MCF 10A (cell line): ENCODE results near the gene ABLIM2. TPM values are rescaled to one million over a fixed set of nuclear protein-coding genes. Genes with fewer than 3 reads are reported as not detected.

Experiments used
- BruUV-seq: library from RNA; stranded (reverse); fragments of 400-500 nt; replicated peaks from 2 replicates; lab custom pipeline; 2021; lab: Mats Ljungman, UMichigan
- CTCF ChIA-PET: fragments of 300-600 bp; sonication (Branson Sonifier 250); formaldehyde crosslinking; extraction: SDS; loops from one replicate; lab custom pipeline; 2021; ENCODE audit warnings: antibody characterized with exemption, inconsistent platforms; lab: Yijun Ruan, JAX
- POLR2A ChIA-PET: fragments of 300-600, 350-650 bp; sonication (Branson Sonifier 250); formaldehyde crosslinking; extraction: SDS; loops from one replicate; lab custom pipeline; 2020; ENCODE audit warnings: antibody characterized with exemption, inconsistent platforms; lab: Yijun Ruan, JAX
- DNase-seq: peaks from one replicate; pipeline ENCODE4 v3.0.0-alpha.2; 2018; ENCODE audit not compliant: unreplicated experiment
- H3K27ac Mint-ChIP-seq: one replicate; pipeline ENCODE4 v1.8.0; 2022; ENCODE audit warnings: mild to moderate bottlenecking, low read depth, mixed read lengths; ENCODE audit not compliant: unreplicated experiment
- H3K27me3 Mint-ChIP-seq: one replicate; pipeline ENCODE4 v1.8.0; 2022; ENCODE audit warnings: mixed read lengths; ENCODE audit not compliant: insufficient read depth, unreplicated experiment
- H3K36me3 Mint-ChIP-seq: one replicate; pipeline ENCODE4 v1.8.0; 2022; ENCODE audit warnings: mild to moderate bottlenecking, moderate library complexity, mixed read lengths; ENCODE audit not compliant: insufficient read depth, unreplicated experiment
- H3K4me1 Mint-ChIP-seq: one replicate; pipeline ENCODE4 v1.8.0; 2022; ENCODE audit warnings: mixed read lengths; ENCODE audit not compliant: insufficient read depth, unreplicated experiment
- H3K4me3 Mint-ChIP-seq: one replicate; pipeline ENCODE4 v1.8.0; 2022; ENCODE audit warnings: mild to moderate bottlenecking, moderate library complexity, mixed read lengths; ENCODE audit not compliant: unreplicated experiment
- H3K9me3 Mint-ChIP-seq: one replicate; pipeline ENCODE4 v1.8.0; 2022; ENCODE audit warnings: mixed read lengths; ENCODE audit not compliant: unreplicated experiment
- CTCF ChIP-seq: fragments of 200-600 bp; IDR thresholded peaks from one replicate; pipeline ENCODE4 v1.8.0; 2022; ENCODE audit warnings: antibody characterized with exemption, mild to moderate bottlenecking; ENCODE audit not compliant: unreplicated experiment
- intact Hi-C: fragments of 100-400 bp; cut with micrococcal nuclease; formaldehyde crosslinking; loops from 2 replicates; pipeline ENCODE4 v1.14.1; 2022
- total RNA-seq: library from RNA; stranded (reverse); gene quantifications from 2 replicates; pipeline ENCODE4 v1.2.3, GENCODE V29; 2022

Gene ABLIM2
- total RNA-seq, 1 experiment from 2014 or later: 5.3 TPM

- peaks cover 21% of the 10 kb centered on the region for H3K4me1 Mint-ChIP-seq
- H3K36me3 Mint-ChIP-seq: no peaks in the 10 kb centered on the region
- peaks cover 37% of the 10 kb centered on the region for H3K27me3 Mint-ChIP-seq
- intact Hi-C loops: no loop called here
- H3K27ac Mint-ChIP-seq: no peak overlapping the region
- no peak overlapping the region for H3K4me3 Mint-ChIP-seq
- H3K9me3 Mint-ChIP-seq: no peaks in the 10 kb centered on the region
- no TSS peak for BruUV-seq
- ChIA-PET CTCF (no interaction called here), POLR2A (no interaction called here)
- DNase-seq: no peak
- no peak for TF ChIP-seq CTCF
Measured at GRCh38 chr4:8023696-8024033, 134.9 kb downstream of the ABLIM2 start.

DNA sequence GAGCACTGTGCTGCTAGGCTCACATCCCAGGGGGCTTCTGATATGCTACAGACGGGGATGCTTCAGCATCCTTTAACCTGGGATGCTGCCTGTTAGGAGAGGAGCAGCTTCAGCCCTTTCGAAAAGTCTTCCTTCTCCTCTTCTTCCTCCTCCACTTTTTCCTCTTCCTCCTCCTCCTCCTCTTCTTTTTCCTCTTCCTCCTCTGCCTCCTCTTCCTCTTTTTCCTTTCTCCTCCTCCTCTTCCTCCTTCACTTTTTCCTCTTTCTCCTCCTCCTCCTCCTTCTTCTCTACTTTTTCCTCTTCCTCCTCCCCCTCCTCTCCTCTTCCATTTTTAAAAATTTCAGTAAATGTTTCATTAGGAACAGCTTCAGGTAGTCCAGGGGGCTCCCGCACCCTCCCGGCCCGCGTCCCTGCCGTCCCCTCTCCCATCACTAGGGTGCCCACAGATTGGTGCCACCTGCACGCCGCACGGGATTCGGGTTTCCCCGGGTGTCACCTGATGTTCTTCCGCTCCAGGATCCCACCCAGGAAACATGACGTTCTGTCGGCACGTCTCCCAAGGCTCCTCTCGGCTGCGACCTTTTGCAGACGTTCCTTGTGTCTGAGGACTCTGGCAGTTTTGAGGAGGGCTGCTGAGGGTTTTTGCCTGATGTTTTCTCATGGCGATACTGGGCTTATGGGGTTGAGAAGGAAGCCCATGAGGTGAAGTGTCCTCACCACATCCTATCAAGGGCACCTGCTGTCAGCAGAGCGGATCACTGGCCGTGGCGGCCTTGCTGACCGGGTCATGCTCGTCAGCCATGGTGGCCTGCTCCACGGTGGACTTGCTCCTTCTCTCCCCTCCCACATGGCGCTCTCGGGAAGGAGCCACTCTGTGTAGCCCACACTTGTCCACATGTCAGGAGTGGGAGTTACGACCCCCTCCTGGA lies 135.6 kb downstream of the ABLIM2 start:
- peaks cover 31% of the 10 kb centered on the region for H3K27me3 Mint-ChIP-seq
- intact Hi-C loops: no loop called here
- no peak for DNase-seq
- peaks cover 16% of the 10 kb centered on the region for H3K4me1 Mint-ChIP-seq
- H3K36me3 Mint-ChIP-seq: no peaks in the 10 kb centered on the region
- BruUV-seq: no TSS peak
- H3K9me3 Mint-ChIP-seq: no peaks in the 10 kb centered on the region
- CTCF ChIA-PET: no interaction called here
- no peak overlapping the region for H3K27ac Mint-ChIP-seq
- POLR2A ChIA-PET: no interaction called here
- TF ChIP-seq CTCF: no peak
- H3K4me3 Mint-ChIP-seq: no peak overlapping the region

DNA sequence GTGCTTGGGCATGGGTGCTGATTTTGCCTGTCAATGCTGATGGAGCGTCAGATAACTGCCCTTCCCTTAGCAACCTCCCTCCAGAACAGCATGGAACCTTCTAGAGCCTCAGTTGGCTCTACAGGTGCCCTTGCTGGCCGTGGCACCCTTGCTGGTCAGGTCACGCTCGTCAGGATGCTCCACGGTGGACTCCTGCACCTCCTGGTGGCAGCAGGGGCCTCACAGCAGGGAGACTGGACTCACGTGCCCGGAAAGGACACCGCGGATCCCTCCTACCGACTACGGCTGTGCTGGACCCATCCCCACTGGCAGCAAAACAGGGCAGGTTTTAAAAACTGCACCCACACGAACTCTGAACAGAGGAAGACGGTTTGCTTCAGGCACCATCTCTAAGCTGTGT lies 136.8 kb downstream of the ABLIM2 start:
- ChIA-PET CTCF (no interaction called here), POLR2A (no interaction called here)
- Mint-ChIP-seq H3K4me3 (no peak overlapping the region), H3K27me3 (peaks cover 27% of the 10 kb centered on the region), H3K4me1 (peaks cover 14% of the 10 kb centered on the region), H3K36me3 (no peaks in the 10 kb centered on the region), H3K9me3 (no peaks in the 10 kb centered on the region), H3K27ac (no peak overlapping the region)
- DNase-seq: no peak
- intact Hi-C loops: no loop called here
- BruUV-seq: no TSS peak
- no peak for TF ChIP-seq CTCF

- peaks cover 17% of the 10 kb centered on the region for H3K4me1 Mint-ChIP-seq
- no TSS peak for BruUV-seq
Measured at GRCh38 chr4:8019396-8020365, 138.9 kb downstream of the ABLIM2 start.

More at GRCh38 chr4:8019396-8020365, 138.9 kb downstream of the ABLIM2 start:
- intact Hi-C loops: no loop called here
- H3K9me3 Mint-ChIP-seq: no peaks in the 10 kb centered on the region
- no peak overlapping the region for H3K4me3 Mint-ChIP-seq
- peak overlapping the region; percentile 4 for H3K27ac Mint-ChIP-seq
- H3K27me3 Mint-ChIP-seq: peaks cover 37% of the 10 kb centered on the region
- ChIA-PET POLR2A (no interaction called here), CTCF (interaction anchor here (0.6 kb wide), 1 partner anchor 247 kb away, joined by 3 read pairs; no protein-coding TSS in a partner anchor)
- TF ChIP-seq CTCF: no peak
- DNase-seq: peak; percentile 57
- peaks cover 4% of the 10 kb centered on the region for H3K36me3 Mint-ChIP-seq
